CD4-positive, alpha-beta T cell treated with Interleukin-12 subunit alpha and Interleukin-12 subunit beta, for 1 hour (primary cell): ENCODE results near the gene CDX1.

ENCODE experiments used
- DNase-seq: peaks from one replicate; pipeline ENCODE4 v3.0.0-alpha.2; 2020

CDX1 gene

GRCh38 chr5:150184990-150185912 lies 18.7 kb downstream of the CDX1 start:
- DNase-seq = no peak

- no peak for DNase-seq
Measured at GRCh38 chr5:150186137-150186536, 19.6 kb downstream of the CDX1 start.

- DNase-seq = no peak
Measured at GRCh38 chr5:150186897-150187296, 20.3 kb downstream of the CDX1 start.

- DNase-seq = no peak
Measured at GRCh38 chr5:150188146-150188842, 21.7 kb downstream of the CDX1 start.

GRCh38 chr5:150189326-150189725 lies 22.7 kb downstream of the CDX1 start:
- no peak for DNase-seq

GRCh38 chr5:150189728-150190502 lies 23.3 kb downstream of the CDX1 start, which contains the start of gene SLC6A7:
Gene SLC6A7, plus strand, starts transcription at chr5:150190062. Its CDS starts 266 bp downstream, at chr5:150190328.
- DNase-seq = no peak

- DNase-seq = no peak
Measured at GRCh38 chr5:150190503-150190979, 24.0 kb downstream of the CDX1 start.

GRCh38 chr5:150190987-150191386 lies 24.4 kb downstream of the CDX1 start:
- no peak for DNase-seq

- DNase-seq = no peak
Measured at GRCh38 chr5:150192462-150192861, 25.9 kb downstream of the CDX1 start.

GRCh38 chr5:150195736-150196485 lies 29.3 kb downstream of the CDX1 start:
- no peak for DNase-seq

GRCh38 chr5:150196514-150196913 lies 29.9 kb downstream of the CDX1 start:
- DNase-seq = no peak

GRCh38 chr5:150196986-150197385 lies 30.4 kb downstream of the CDX1 start:
- DNase-seq = no peak

- DNase-seq = no peak
Measured at GRCh38 chr5:150197476-150197875, 30.9 kb downstream of the CDX1 start.

- no peak for DNase-seq
Measured at GRCh38 chr5:150202501-150202900, 35.9 kb downstream of the CDX1 start.

- no peak for DNase-seq
Measured at GRCh38 chr5:150203832-150204589, 37.4 kb downstream of the CDX1 start.

GRCh38 chr5:150204590-150204960 lies 38.0 kb downstream of the CDX1 start:
- DNase-seq = no peak

- no peak for DNase-seq
Measured at GRCh38 chr5:150206098-150206778, 39.7 kb downstream of the CDX1 start.

- DNase-seq = no peak
Measured at GRCh38 chr5:150206779-150207115, 40.2 kb downstream of the CDX1 start.

- DNase-seq = no peak
Measured at GRCh38 chr5:150208187-150209098, 41.9 kb downstream of the CDX1 start.

GRCh38 chr5:150209099-150209635 lies 42.6 kb downstream of the CDX1 start:
- peak; percentile 24 for DNase-seq
